NOMO-1 (cell line): ENCODE data around the gene ADARB2.
"Not testable (repeated sequence)": the region's sequence is repeated elsewhere in the genome, so short reads cannot be mapped to it uniquely, and the experiment has no call there.

Experiments
- DNase-seq, 2 experiments: peaks; one replicate each; lab custom pipeline; 2025; ENCODE audit not compliant: unreplicated experiment in 2 of 2; lab: John Stamatoyannopoulos, UW

ADARB2 gene

DNA sequence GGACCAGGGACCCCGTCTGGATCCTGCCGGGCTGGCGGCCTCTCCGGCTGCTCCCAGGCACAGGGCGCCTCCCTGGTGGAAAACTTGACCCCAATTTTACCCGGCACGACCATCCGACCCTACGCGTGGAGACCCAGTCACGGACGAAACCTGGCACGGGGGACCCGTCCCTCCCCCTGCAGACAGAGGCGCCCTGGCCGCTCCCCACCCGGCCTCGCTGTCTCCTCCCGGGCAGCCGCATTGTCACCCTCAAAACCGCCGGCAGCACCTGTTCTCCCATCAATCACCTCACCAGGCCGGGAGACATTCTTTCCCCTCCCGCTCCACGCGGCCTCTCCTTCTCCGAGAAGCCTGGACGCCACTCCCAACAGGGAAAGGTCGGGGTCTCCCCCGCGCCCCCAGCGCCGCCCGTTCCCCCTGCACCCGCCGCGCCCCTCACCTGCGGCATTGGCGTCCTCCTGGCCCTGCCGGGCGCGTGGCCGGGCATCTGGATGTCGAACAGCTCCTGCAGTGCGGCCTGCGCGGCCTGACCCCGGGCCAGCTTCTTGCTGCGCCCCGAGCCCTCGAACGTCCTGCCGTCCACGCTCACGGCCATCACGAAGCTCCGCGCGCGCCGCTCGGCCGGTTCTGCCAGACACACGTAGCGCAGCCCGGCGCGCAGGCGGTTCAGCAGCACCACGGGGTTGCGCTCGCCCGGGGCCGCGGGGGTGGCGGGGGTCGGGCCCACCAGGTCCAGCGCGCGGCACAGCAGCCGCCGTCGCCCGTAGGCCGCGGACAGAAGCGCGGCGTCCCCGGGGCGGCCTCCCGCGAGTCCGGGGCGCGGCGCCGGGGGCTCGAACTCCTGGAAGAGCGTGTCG lies 374.5 kb downstream of the ADARB2 start:
- DNase-seq, result no peak

DNA sequence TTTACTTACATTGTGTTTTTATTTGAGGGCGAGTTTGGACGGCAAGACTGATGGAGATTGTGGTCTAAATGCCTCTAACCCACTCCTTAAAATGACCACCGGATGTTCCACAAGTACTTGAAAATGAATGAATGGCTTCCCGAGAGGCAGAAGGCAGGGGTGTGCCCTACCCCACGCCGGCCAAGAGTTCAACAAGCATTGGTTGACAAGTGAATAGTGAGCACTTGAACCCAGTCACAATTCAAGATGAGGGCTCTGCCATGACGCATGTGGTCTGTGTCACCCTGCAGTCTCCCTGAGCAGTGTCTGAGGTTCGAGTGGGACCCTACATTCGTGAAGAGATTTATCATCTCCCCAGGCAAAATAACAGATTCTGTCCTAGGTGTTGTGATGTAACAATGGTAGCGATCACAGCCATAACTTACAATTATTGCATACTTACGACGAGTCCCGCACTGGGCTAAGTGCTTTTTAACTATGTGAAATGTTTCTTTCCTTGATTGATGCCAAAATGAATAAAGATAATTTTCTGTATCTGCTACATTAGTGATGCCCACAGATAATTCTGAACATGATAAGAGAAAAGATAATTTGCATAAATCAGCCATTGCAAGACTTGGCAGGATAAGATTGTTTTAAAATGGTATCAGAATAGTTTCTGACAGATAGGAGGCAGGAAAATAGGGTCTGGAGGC lies 375.8 kb downstream of the ADARB2 start:
- no peak for DNase-seq

- no peak for DNase-seq
These were observed 376.7 kb downstream of the ADARB2 start for GRCh38 chr10:1360558-1361164.

GRCh38 chr10:1360011-1360557 lies 377.2 kb downstream of the ADARB2 start:
- DNase-seq, result no peak

DNA sequence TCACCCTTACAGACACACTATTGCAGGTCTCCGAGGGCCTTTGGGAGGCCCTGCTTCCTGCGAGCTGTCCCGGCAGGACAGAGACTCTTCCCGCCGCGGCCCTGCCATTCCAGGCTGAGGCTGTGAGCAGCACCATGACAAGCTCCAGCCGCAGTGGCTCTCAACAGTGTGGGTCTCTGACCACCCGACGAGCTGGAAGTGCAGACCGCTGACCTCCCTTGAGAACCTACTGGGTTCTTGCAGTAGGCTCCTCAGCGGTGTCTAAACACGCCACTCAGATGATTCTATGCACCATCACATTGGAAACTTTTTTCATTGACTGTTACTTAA lies 377.7 kb downstream of the ADARB2 start:
- DNase-seq, result no peak

DNA sequence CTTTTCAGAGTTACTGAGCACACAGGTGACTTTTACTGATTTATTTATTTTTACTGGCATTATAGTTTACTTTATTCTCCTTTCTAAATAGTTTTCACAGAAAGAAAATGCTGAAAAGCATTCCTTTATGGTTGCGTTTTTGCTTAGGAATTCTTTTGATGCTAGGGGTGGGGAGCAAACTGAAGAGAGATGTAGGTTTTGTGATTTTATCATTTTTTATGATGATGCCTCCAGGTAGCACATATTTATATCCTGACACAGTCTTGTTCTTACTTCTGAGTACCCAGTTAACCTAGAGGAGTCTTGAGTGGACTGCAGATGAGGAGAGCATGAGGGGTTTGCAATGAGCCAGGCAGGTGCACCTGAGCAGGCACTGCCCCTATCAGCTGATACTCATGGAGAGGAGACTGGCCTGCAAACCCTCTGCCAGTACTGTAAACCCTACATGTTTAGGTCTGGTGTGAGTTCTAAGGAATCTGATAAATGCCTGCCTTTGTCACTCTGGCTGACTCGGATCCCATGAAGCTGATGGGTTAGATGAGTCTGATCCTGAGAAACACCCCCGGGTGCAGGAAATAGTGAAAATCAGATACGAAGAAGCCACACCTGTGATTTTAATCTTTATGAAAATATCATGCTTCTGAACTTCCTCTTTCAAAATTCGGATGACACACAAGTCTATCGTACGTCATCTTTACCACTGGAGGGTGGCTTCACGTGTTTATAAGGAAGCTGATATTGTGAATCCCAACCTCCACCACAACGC lies 378.3 kb downstream of the ADARB2 start:
- peak in 1 of 2 experiments; percentile 5 for DNase-seq

DNA sequence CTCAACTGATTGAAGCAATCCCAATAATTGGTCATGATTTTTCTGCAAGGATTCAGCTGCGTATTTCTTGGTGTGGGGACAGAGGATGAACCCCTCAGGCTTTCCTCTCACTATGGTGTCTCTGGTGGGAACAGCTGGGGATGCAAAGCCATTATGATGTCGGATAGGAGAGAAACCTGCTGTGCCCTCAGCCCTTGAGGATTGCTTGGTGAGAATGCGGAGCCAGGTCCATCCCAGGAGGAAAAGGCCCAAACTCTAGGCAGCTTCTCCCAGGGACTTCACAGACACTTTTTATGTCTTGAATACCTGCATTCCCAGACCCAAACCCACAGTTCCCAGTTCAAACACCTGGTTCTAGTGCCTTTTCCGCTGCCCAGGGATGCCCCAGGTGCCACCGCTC lies 379.2 kb downstream of the ADARB2 start:
- no peak for DNase-seq

DNA sequence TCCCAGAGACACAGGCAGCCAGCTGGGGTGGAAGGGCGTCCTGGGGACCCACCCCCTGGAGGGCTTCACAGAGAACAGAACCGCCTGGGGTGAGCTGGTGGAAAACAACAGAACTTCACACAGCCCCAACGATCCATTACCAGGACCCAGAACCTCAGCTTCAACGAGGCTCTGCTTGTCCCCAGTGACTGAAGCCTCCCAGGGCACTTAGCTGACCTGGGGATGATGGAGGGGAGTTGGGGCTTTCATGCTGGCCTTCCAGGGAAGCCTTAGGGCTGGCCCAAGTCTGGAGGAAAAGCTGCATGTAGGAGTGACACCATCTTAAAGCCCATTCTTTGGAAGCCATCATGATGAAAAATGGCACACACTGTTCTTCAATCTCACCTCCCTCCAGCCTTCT lies 381.0 kb downstream of the ADARB2 start:
- DNase-seq, result no peak

GRCh38 chr10:1354809-1355710 lies 382.3 kb downstream of the ADARB2 start:
- no peak for DNase-seq

- DNase-seq, result not testable (repeated sequence)
These were observed 385.0 kb downstream of the ADARB2 start for GRCh38 chr10:1352296-1352695.

DNA sequence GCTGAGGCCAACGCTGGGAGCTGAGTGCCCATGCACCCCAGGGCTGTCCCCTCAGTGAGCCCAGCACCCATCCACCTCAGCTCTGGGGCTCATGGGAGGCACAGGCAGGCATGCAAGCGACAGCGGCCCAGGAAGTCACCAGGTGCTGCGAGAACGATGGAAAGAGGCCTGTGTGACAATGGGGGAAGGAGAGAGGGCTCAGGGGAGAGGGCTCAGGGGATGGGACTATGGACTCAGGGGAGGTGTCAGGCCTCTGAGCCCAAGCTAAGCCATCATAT lies 388.6 kb downstream of the ADARB2 start:
- DNase-seq, result no peak

GRCh38 chr10:1347962-1348772 lies 389.2 kb downstream of the ADARB2 start:
- DNase-seq, result no peak

GRCh38 chr10:1347525-1347924 lies 389.8 kb downstream of the ADARB2 start:
- DNase-seq, result no peak

- DNase-seq, result no peak
These were observed 391.1 kb downstream of the ADARB2 start for GRCh38 chr10:1346201-1346600.

DNA sequence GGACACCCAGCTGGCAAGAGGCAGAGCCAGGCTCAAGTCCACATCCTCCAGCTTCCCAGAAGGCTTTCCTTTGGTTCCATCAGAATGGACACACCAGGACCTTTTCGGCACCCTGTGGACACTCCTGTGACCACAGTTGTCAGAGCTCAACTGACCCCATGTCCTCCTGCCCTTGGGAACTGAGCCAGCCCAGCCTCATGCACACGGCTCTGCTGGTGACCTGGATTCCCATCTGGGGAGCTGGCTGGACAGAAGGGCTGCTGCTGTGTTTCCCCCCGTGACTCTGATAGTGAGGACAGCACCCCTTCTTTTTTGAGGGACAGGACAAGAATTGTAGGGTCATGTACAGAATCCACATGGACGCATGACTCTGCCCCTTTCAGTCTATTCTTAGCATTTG lies 392.0 kb downstream of the ADARB2 start:
- no peak for DNase-seq

GRCh38 chr10:1344846-1345245 lies 392.5 kb downstream of the ADARB2 start:
- no peak for DNase-seq

GRCh38 chr10:1344408-1344807 lies 392.9 kb downstream of the ADARB2 start:
- DNase-seq, result no peak

DNA sequence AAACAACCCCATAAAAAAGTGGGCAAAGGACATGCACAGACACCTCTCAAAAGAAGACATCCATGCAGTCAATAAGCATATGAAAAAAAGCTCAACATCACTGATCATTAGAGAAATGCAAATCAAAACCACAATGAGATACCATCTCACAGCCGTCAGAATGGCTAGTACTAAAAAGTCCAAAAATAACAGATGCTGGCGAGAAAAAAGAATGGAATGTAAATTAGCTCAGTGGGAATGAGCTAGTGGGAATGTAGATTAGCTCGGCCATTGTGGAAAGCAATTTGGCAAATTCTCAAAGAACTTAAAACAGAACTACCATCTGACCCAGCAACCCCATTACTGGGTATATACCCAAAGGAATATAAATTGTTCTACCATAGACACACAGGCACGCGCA lies 394.1 kb downstream of the ADARB2 start:
- DNase-seq, result no peak

GRCh38 chr10:1341052-1341451 lies 396.3 kb downstream of the ADARB2 start:
- not testable (repeated sequence) for DNase-seq
